Heart left ventricle (tissue), 16 donors: ENCODE data around the gene INPP4B. TPM values are rescaled to one million over a fixed set of nuclear protein-coding genes. Genes with fewer than 3 reads are reported as not detected.

ENCODE experiments used
- ATAC-seq, 4 donors: fragments of 200-7000 bp; cut with Tn5 transposase; one replicate each; pipeline ENCODE4 v1.9.1; 2020 to 2022; ENCODE audit warnings: moderate library complexity in 4 of 4, mild to moderate bottlenecking in 3 of 4, moderate number of reproducible peaks in 1 of 4
- DNase-seq, 5 donors: peaks; one replicate each; pipeline ENCODE4 v3.0.0-alpha.2; 2020
- H3K27ac ChIP-seq, 12 donors: fragments of 200-600 bp; sonication (generic) in 4 of 12; one replicate each; pipeline versions ENCODE4 v1.5.0 to v1.8.0; 2016 to 2022; ENCODE audit warnings: mild to moderate bottlenecking in 2 of 12
- H3K27me3 ChIP-seq, 9 donors: fragments of 200-600 bp; sonication (generic) in 2 of 9; one replicate each; pipeline versions ENCODE4 v1.5.1 to v1.8.0; 2016 to 2022; ENCODE audit warnings: mild to moderate bottlenecking in 3 of 9
- H3K36me3 ChIP-seq, 9 donors: fragments of 200-600 bp; sonication (generic) in 2 of 9; one replicate each; pipeline versions ENCODE4 v1.5.0 to v1.8.0; 2018 to 2022; ENCODE audit warnings: mild to moderate bottlenecking in 2 of 9
- H3K4me1 ChIP-seq, 12 donors: fragments of 200-600 bp; sonication (generic) in 4 of 12; one replicate each; pipeline versions ENCODE4 v1.5.0 to v1.8.0; 2016 to 2022; ENCODE audit warnings: mild to moderate bottlenecking in 3 of 12
- H3K4me3 ChIP-seq, 12 donors: fragments of 200-600 bp; sonication (generic) in 4 of 12; one replicate each; pipeline versions ENCODE4 v1.5.0 to v1.8.0; 2017 to 2022; ENCODE audit warnings: mild to moderate bottlenecking in 9 of 12, moderate library complexity in 4 of 12
- H3K9me3 ChIP-seq, 12 donors: fragments of 200-600 bp; sonication (generic) in 4 of 12; one replicate each; pipeline versions ENCODE4 v1.5.0 to v1.8.0; 2016 to 2022; ENCODE audit warnings: mild to moderate bottlenecking in 1 of 12
- CTCF ChIP-seq, 12 donors: fragments of 200-600 bp; sonication (generic) in 4 of 12; IDR thresholded peaks; one replicate each; pipeline versions ENCODE4 v1.5.0 to v1.8.0; 2018 to 2022; ENCODE audit warnings: antibody characterized with exemption in 12 of 12, mild to moderate bottlenecking in 5 of 12
- POLR2A ChIP-seq, 2 donors: fragments of 450-650 bp; IDR thresholded peaks; one replicate each; pipeline ENCODE4 v1.6.1; 2017; ENCODE audit warnings: antibody characterized with exemption in 2 of 2, mild to moderate bottlenecking in 2 of 2, moderate library complexity in 2 of 2
- WGBS, 4 donors: extraction: QIAGEN DNeasy Blood & Tissue Kit in 2 of 4; methylation state at CpG; one replicate each; pipeline versions ENCODE4 v1.1.5 to v1.1.7; 2013 to 2018; 5-methylcytosine and 5-hydroxymethylcytosine counted together
- intact Hi-C, 10 donors: fragments of 100-400 bp; cut with DNase I; formaldehyde crosslinking; loops; one replicate each; pipeline versions ENCODE4 v1.11.1 to v1.14.2; 2022
- polyA plus RNA-seq, 2 donors: library from polyadenylated mRNA; stranded (reverse); fragments of 200-250 nt; gene quantifications; one replicate each; pipeline ENCODE4 v1.2.3, GENCODE V29; 2013
- total RNA-seq, 9 donors: library from RNA; depleted of rRNA in 2 of 9; stranded (reverse); fragments of >200 nt in 2 of 9; fragmentation: NEBNext Ultra II Directional in 3 of 9; extraction: Animal tissue kit (Norgen Biotek cat#: 25700) in 3 of 9; gene quantifications; one replicate each; pipeline versions ENCODE4 v1.1.0 to v1.2.4, GENCODE V29; 2016 to 2023
- donor health status: ischemic (EF 13 %, LVEDD 7.1; RV severe dilation, severe dysfunction).
- donor health status: healthy with polysubstance abuse.
- donor health status: DM: no; HTN: yes; CAD: no.
- donor health status: DM: no; HTN: no; CAD: no.
- donor health status: ischemic (EF 25% LVEDD 6.9; RV normal size, moderate dysfunction).
- donor health status: ischemic (EF 25% LVEDD 5.7; RV mildly dilated, moderate dysfunction).
- donor health status: healthy.
- donor health status: DM: yes; HTN: yes; CAD: no.
- donor health status: ischemic (EF 35%, LVEDD 5.7; RV mildly dilated, moderate dysfunction).
- donor health status: nonischemic (EF 11% LVEDD 7.7; RV severe dilation, severe dysfunction).
- donor health status: DM: yes; HTN: yes; CAD: no.
- donor health status: PGD.
- donor health status: ischemic (EF 29% LVEDD 5.4; RV normal size, mild dysfunction).
- donor health status: nonischemic (EF 23%, LVEDD 6.1; RV moderate dilation, normal function).

Gene INPP4B
- total and polyA plus RNA-seq, 11 donors: 5.5 to 128 (median 39.1) TPM

- no peaks in the 10 kb centered on the region for H3K36me3 ChIP-seq
- TF ChIP-seq CTCF (IDR thresholded peaks at IDR 0.05) (no peak), POLR2A (IDR thresholded peaks at IDR 0.05) (no peak)
These were observed 597.2 kb downstream of the INPP4B start for GRCh38 chr4:142248946-142249345.

GRCh38 chr4:142243255-142243654, 602.8 kb downstream of the INPP4B start:
- TF ChIP-seq POLR2A (IDR thresholded peaks at IDR 0.05) (no peak), CTCF (IDR thresholded peaks at IDR 0.05) (no peak)
- DNase-seq: no peak
- no peak overlapping the region for H3K27ac ChIP-seq
- H3K4me3 ChIP-seq: no peak overlapping the region
- peaks cover 0 to 7% (median 0%) of the 10 kb centered on the region in 12 donors for H3K4me1 ChIP-seq
- no peaks in the 10 kb centered on the region for H3K27me3 ChIP-seq
- H3K36me3 ChIP-seq: no peaks in the 10 kb centered on the region
- WGBS, 4 donors: 78 to 80% (median 79%) methylated on average over 2 of the region's 2 CpGs
- no peak for ATAC-seq
- intact Hi-C loops: no loop called here
- peaks cover 0 to 21% (median 0%) of the 10 kb centered on the region in 12 donors for H3K9me3 ChIP-seq

More at GRCh38 chr4:142248946-142249345, 597.2 kb downstream of the INPP4B start:
- WGBS, 4 donors: 95 to 100% (median 96%) methylated on average over 1 of the region's 1 CpG
- H3K27me3 ChIP-seq: no peaks in the 10 kb centered on the region
- no peak overlapping the region for H3K27ac ChIP-seq
- H3K9me3 ChIP-seq: peaks cover 0 to 30% (median 0%) of the 10 kb centered on the region in 12 donors
- DNase-seq (no peak), ATAC-seq (no peak)
- intact Hi-C loops: no loop called here
- no peak overlapping the region for H3K4me3 ChIP-seq
- no peaks in the 10 kb centered on the region for H3K4me1 ChIP-seq

- H3K4me1 ChIP-seq: peaks cover 0 to 7% (median 0%) of the 10 kb centered on the region in 12 donors
- DNase-seq (no peak), ATAC-seq (no peak)
- TF ChIP-seq POLR2A (IDR thresholded peaks at IDR 0.05) (no peak), CTCF (IDR thresholded peaks at IDR 0.05) (no peak)
- H3K4me3 ChIP-seq: no peak overlapping the region
- H3K36me3 ChIP-seq: peaks cover 0 to 6% (median 0%) of the 10 kb centered on the region in 9 donors
- intact Hi-C loops: no loop called here
- H3K27ac ChIP-seq: no peak overlapping the region
- H3K9me3 ChIP-seq: peaks cover 0 to 21% (median 0%) of the 10 kb centered on the region in 12 donors
- 71 to 80% (median 76%) methylated on average over 2 of the region's 2 CpGs for WGBS, 4 donors
- H3K27me3 ChIP-seq: no peaks in the 10 kb centered on the region
These were observed 603.9 kb downstream of the INPP4B start for GRCh38 chr4:142242156-142242555.

- H3K4me1 ChIP-seq: peaks cover 0 to 7% (median 0%) of the 10 kb centered on the region in 12 donors
- H3K36me3 ChIP-seq: peaks cover 0 to 14% (median 0%) of the 10 kb centered on the region in 9 donors
- H3K27ac ChIP-seq: no peak overlapping the region
- intact Hi-C loops: no loop called here
- no peaks in the 10 kb centered on the region for H3K9me3 ChIP-seq
- TF ChIP-seq POLR2A (IDR thresholded peaks at IDR 0.05) (no peak), CTCF (IDR thresholded peaks at IDR 0.05) (no peak)
- DNase-seq (no peak), ATAC-seq (no peak)
- no peaks in the 10 kb centered on the region for H3K27me3 ChIP-seq
- no peak overlapping the region for H3K4me3 ChIP-seq
These were observed 607.5 kb downstream of the INPP4B start for GRCh38 chr4:142238589-142238988.
